ENCODE data around the gene SHISA9.
"Not testable (repeated sequence)": the region's sequence is repeated elsewhere in the genome, so short reads cannot be mapped to it uniquely, and the experiment has no call there.

The SHISA9 gene

GRCh38 chr16:12901597-12902461 is at the start of gene SHISA9:
Gene SHISA9, plus strand, starts transcription at chr16:12901598.
- no peak for DNase-seq

GRCh38 chr16:12853972-12854371 is 47.4 kb upstream of the SHISA9 start:
- DNase-seq = no peak

GRCh38 chr16:12857435-12857834 is 44.0 kb upstream of the SHISA9 start:
- DNase-seq = not testable (repeated sequence)

- DNase-seq = no peak
Observed at GRCh38 chr16:12862327-12862726, 39.1 kb upstream of the SHISA9 start.

GRCh38 chr16:12862941-12863340 is 38.5 kb upstream of the SHISA9 start:
- no peak for DNase-seq

GRCh38 chr16:12866981-12867551 is 34.3 kb upstream of the SHISA9 start:
- no peak for DNase-seq

- no peak for DNase-seq
Observed at GRCh38 chr16:12868169-12868568, 33.2 kb upstream of the SHISA9 start.

GRCh38 chr16:12868788-12869187 is 32.6 kb upstream of the SHISA9 start:
- DNase-seq = no peak

GRCh38 chr16:12869698-12870427 is 31.5 kb upstream of the SHISA9 start:
- no peak for DNase-seq

GRCh38 chr16:12871784-12872183 is 29.6 kb upstream of the SHISA9 start:
- no peak for DNase-seq

GRCh38 chr16:12874186-12874585 is 27.2 kb upstream of the SHISA9 start:
- DNase-seq = no peak

- DNase-seq = no peak
Observed at GRCh38 chr16:12876778-12877177, 24.6 kb upstream of the SHISA9 start.

GRCh38 chr16:12878973-12879372 is 22.4 kb upstream of the SHISA9 start:
- DNase-seq = no peak

- no peak for DNase-seq
Observed at GRCh38 chr16:12879812-12880211, 21.6 kb upstream of the SHISA9 start.

GRCh38 chr16:12881182-12881581 is 20.2 kb upstream of the SHISA9 start:
- DNase-seq = no peak

GRCh38 chr16:12881740-12882139 is 19.7 kb upstream of the SHISA9 start:
- no peak for DNase-seq

GRCh38 chr16:12885742-12886141 is 15.7 kb upstream of the SHISA9 start:
- no peak for DNase-seq

GRCh38 chr16:12891836-12892235 is 9.6 kb upstream of the SHISA9 start:
- no peak for DNase-seq

GRCh38 chr16:12893050-12893750 is 8.2 kb upstream of the SHISA9 start:
- DNase-seq = no peak

- DNase-seq = no peak
Observed at GRCh38 chr16:12896562-12896961, 4.8 kb upstream of the SHISA9 start.

GRCh38 chr16:12898551-12898950 is 2.8 kb upstream of the SHISA9 start:
- DNase-seq = no peak

GRCh38 chr16:12899529-12900143 is 1.8 kb upstream of the SHISA9 start:
- DNase-seq = no peak

- DNase-seq = no peak
Observed at GRCh38 chr16:12900156-12900555, 1.2 kb upstream of the SHISA9 start.

Data from hippocampal formation (tissue), 2 donors.